ENCODE data around the gene GTF3C5.
"Not testable (repeated sequence)": the region's sequence is repeated elsewhere in the genome, so short reads cannot be mapped to it uniquely, and the experiment has no call there.

Gene GTF3C5

DNA sequence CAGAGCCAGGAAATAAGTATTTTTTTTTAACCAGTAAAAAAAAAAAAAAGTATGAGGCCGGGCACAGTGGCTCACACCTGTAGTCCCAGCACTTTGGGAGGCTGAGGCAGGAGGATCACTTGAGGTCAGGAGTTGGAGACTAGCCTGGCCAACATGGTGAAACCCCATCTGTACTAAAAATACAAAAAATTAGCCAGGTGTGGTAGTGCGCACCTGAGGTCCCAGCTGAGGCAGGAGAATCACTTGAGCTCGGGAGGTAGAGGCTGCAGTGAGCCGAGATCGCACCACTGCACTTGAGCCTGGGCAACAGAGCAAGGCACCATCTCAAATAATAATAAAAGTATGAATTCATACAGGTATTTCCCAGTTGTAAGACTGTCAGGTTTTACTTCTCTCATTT is 41.4 kb downstream of the GTF3C5 start:
- not testable (repeated sequence) for DNase-seq

- DNase-seq, result no peak
Measured at GRCh38 chr9:133073086-133074014, 42.6 kb downstream of the GTF3C5 start.

GRCh38 chr9:133074111-133074651 is 43.4 kb downstream of the GTF3C5 start:
- DNase-seq, result no peak

GRCh38 chr9:133075925-133076630 is 45.3 kb downstream of the GTF3C5 start:
- no peak for DNase-seq

DNA sequence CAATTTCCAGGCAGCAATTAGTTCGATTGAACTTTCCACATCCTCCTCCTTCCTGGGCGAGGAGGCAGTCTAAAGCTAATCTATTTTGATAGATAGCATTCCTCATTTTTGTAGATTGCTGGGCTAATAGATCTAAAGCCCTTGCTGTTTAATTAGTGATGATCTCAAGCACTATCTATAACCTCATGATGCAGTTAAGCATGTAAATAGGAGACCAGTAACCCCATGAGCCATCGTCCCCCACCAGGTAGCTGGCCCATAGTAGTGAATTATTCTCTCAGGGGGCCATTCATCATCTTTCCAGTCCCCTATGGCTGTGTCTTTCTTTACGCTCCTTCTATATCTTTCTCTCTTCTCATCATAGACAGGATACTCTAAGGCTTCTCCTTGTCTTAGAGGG is 45.9 kb downstream of the GTF3C5 start:
- DNase-seq, result no peak

DNA sequence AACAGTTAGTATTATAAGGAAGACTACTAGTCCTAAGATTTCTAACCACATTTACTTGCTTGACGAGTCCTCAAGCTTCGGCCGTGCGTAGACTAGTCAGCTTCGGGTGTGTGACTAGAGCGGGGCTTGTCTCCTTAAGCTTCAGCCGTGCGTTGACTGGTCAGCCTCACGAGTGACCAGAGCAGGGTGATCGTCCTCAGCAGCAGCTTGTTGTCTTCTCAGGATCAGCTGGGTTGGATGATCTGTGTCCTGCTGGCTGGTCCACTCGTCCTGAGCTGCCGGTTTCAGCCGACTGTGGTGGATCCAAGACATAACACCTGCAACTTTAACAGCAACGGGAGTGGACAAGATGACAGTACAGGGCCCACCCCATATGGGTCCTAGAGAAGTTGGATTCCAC is 47.7 kb downstream of the GTF3C5 start:
- DNase-seq, result no peak

DNA sequence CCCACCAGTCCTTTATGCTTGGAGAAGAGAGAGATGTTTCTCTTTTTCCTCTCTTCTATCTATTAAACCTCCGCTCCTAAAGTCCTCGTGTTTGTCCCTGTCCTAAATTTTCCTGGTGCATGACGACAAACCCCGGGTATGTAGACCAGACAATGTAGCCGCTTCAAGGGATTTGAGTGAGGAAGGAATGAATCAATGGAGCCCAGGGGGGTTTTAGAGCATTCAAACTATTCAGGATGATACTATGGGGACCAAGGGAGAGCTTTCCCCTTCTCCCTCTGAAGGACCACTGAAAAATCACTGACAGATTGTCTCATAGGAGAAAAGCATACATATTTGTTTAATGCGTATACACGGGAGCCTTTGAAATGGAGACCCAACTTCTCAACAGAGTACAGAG is 49.4 kb downstream of the GTF3C5 start:
- no peak for DNase-seq

GRCh38 chr9:133080786-133081779 is 50.3 kb downstream of the GTF3C5 start:
- DNase-seq, result not testable (repeated sequence)

GRCh38 chr9:133081957-133082644 is 51.3 kb downstream of the GTF3C5 start:
- not testable (repeated sequence) for DNase-seq

GRCh38 chr9:133083688-133084087 is 52.9 kb downstream of the GTF3C5 start:
- not testable (repeated sequence) for DNase-seq

DNA sequence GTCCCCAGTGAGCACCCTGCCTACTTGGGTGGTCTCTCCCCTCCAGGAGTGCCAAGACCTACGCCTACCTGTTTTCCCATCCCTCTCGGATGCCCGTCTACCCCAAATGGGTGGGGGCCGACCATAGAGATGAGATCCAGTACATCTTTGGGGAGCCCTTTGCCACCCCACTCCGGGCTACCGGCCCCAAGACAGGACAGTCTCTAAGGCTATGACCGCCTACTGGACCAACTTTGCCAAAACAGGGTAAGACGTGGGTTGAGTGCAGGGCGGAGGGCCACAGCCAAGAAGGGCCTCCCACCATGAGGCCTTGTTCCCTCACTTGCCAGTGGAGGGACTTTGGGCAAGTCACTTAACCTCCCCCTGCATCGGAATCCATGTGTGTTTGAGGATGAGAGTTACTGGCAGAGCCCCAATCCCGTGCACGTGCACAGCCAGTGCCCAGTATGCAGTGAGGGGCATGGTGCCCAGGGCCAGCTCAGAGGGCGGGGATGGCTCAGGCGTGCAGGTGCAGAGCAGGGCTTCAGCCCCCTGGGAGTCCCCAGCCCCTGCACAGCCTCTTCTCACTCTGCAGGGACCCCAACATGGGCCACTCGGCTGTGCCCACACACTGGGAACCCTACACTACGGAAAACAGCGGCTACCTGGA is 55.5 kb downstream of the GTF3C5 start:
- not testable (repeated sequence) for DNase-seq

- DNase-seq, result no peak
Measured at GRCh38 chr9:133086894-133087293, 56.1 kb downstream of the GTF3C5 start.

DNA sequence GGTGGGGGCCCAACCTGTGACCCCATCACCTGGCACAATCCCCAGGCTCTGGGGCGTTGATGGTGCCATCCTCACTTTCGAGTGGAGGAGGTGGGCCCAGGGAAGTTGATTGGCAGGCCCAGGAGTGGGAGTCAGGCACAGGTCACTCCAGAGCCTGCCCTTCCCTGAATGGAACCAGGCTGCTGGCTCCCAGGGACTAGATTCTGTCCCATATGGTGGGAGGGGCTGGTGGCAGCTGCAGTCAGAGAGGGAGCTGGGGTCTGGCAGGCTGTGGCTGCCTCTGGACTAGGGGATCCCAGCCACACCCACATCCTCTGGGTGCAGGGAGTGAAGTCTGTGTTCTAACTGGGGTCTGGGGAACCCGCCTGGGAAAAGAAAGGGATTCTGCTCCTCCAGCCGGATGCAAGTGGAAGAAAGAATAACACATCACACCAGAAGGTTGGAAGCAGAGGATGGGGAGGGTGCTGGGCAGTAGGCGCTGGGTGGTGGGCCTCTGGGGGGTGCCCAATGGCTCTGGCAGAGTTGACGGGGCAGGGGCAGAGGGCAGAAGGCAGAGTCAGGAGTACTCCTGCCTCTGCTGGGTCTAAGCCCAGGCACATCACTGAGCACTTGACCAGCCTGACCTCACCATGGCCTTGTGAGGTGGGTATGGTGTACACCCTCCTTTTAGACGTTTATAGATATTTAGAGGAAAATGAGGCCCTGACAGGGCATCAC is 56.8 kb downstream of the GTF3C5 start:
- no peak for DNase-seq

DNA sequence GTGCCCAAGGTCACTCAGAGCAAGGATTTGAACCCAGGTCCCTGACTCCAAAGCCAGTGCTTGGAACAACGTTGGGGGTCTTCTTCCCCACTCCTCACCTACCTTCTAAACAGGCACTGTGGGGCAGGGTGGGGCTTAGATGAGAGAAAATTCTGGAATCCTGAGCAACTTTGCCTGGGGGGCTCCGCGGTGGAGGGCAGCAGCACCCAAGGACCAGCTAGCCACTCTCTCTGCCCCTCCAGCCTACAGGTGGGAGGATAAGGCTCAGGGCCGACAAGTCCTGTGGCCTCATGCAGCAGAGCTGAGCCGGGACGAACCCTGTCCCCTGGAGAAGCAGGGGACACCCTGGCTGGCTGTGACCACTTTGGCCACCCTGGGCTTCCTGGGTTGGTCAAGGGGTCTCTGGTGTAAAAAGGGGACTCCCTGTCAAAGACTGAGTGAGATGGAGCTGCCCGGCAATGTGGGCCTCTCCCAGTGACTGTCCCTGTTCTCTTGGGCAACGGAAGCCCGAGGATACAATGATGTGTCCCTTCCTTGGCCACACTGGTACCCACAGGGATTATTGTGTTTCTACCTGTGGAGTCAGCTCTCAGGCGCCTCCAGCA is 57.5 kb downstream of the GTF3C5 start:
- no peak for DNase-seq

GRCh38 chr9:133088756-133089155 is 58.0 kb downstream of the GTF3C5 start:
- DNase-seq, result no peak

DNA sequence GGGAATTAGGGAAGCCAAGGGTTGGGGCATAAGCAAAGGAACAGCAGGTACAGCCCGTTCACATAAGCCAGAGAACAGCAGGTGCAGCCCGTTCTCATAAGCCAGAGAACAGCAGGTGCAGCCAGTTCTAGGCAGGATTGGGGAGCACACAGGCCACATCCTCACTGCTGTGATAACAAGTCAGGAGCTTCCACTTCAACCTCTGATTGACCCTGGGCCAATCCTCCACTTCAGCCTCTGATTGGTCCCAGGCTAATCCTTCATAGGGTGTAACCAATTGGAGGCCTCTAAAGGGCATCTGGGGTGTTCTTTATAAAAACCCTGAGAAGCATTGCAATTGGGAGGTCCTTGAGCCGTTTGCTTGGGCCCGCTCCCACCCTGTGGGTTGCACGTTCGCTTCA is 58.5 kb downstream of the GTF3C5 start:
- no peak for DNase-seq

DNA sequence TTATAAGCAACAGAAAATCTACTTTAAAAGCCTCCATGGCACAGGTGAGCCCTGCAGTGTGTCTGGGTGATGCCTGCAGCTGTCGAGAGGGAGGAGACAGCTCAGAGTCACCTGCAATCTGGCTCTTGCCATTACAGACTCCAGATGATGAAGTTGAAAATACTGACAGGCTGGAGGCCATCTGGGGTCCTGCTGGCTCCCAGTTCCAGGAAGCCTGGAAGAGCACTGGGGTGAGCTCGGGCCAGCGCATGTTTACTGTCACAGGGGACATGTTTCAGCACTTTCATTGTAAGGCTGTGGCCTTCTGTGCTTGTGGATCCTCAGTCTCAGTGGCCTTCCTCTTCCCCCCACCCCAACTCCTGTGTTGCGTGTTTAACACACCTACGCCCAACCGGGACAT is 59.4 kb downstream of the GTF3C5 start:
- DNase-seq, result peak; percentile 56

DNA sequence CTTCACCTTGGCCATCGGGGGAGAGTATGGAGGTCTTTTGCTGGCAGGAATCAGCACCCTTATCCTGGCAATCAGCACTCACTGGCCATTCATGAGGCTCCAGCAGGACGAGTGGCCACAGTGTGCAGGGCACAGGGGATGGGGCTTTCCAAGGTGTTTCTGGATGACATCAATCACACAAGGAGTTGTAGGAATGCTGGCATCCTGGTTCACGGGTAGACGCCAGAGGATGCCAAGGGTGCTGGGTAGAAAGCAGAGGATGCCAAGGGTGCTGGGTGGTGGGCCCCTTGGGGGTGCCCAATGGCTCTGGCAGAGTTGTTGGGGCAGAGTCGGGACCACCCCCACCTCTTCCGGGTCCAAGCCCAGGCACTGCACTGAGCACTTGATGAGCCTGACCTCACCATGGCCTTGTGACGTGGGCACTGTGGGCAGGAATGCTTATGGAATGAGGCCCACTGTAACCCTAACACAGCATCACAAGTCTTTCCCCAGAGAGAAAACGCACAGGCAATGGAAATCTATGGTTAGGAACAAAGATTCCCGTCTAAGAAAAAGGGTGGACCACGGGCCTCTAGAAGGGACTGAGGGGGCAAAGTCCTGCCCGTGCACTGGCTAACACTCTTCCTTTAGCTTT is 60.1 kb downstream of the GTF3C5 start:
- no peak for DNase-seq

GRCh38 chr9:133094351-133094750 is 63.6 kb downstream of the GTF3C5 start:
- DNase-seq, result not testable (repeated sequence)

Data from DMS 273 treated with DMSO at 0.1 percent for 48 hours (cell line).